Measurements from ENCODE around the gene PCYT2. TPM values are rescaled to one million over a fixed set of nuclear protein-coding genes. Genes with fewer than 3 reads are reported as not detected.
A peak's percentile ranks its signal among the peaks of the same experiment; 100 is the strongest.

PCYT2 gene
- total RNA-seq, 4 donors from 2014 or later = 4.1 to 27.7 (median 18.8) TPM

- no peaks in the 10 kb centered on the region for H3K9me3 ChIP-seq
- intact Hi-C loops (cut with DNase I; ENCODE audit: low total_unique reads) = no loop called here
- no peaks in the 10 kb centered on the region for H3K36me3 ChIP-seq
- peak; percentile 60 to 77 for DNase-seq
- peaks cover 5 to 13% of the 10 kb centered on the region in 2 donors for H3K4me1 ChIP-seq
- TF ChIP-seq CTCF (IDR thresholded peaks at IDR 0.05) (no peak), POLR2A (IDR thresholded peaks at IDR 0.05) (peak in 1 of 2 donors; percentile 58)
- H3K27ac ChIP-seq = peak within 1 kb of the TSS in 1 of 2 donors; percentile 64
- H3K4me3 ChIP-seq = peak within 1 kb of the TSS; percentile 36 to 81
- no peaks in the 10 kb centered on the region for H3K27me3 ChIP-seq
Observed at GRCh38 chr17:81917565-81918332, 6.5 kb upstream of the PCYT2 start, which contains the start of gene SIRT7. Gene SIRT7 (minus strand): TSS chr17:81918176. CDS start chr17:81918131, 45 bp downstream.

- intact Hi-C loops (cut with DNase I; ENCODE audit: low total_unique reads) = no loop called here
- Histone ChIP-seq H3K4me1 (peaks cover 5 to 14% of the 10 kb centered on the region in 2 donors), H3K4me3 (no peak overlapping the region), H3K36me3 (no peaks in the 10 kb centered on the region), H3K9me3 (no peaks in the 10 kb centered on the region), H3K27ac (no peak overlapping the region), H3K27me3 (no peaks in the 10 kb centered on the region)
- TF ChIP-seq POLR2A (IDR thresholded peaks at IDR 0.05) = no peak
- TF ChIP-seq CTCF (IDR thresholded peaks at IDR 0.05) = no peak
- DNase-seq = no peak
Observed at GRCh38 chr17:81916234-81917001, 5.2 kb upstream of the PCYT2 start.

GRCh38 chr17:81915331-81915730 is 4.1 kb upstream of the PCYT2 start:
- TF ChIP-seq POLR2A (IDR thresholded peaks at IDR 0.05) (no peak), CTCF (IDR thresholded peaks at IDR 0.05) (no peak)
- Histone ChIP-seq H3K36me3 (no peaks in the 10 kb centered on the region), H3K4me1 (peaks cover 5 to 14% of the 10 kb centered on the region in 2 donors), H3K27me3 (no peaks in the 10 kb centered on the region), H3K4me3 (no peak overlapping the region), H3K27ac (no peak overlapping the region), H3K9me3 (no peaks in the 10 kb centered on the region)
- intact Hi-C loops (cut with DNase I; ENCODE audit: low total_unique reads) = no loop called here
- no peak for DNase-seq

GRCh38 chr17:81914103-81914850 is 3.1 kb upstream of the PCYT2 start:
- H3K36me3 ChIP-seq = no peaks in the 10 kb centered on the region
- TF ChIP-seq CTCF (IDR thresholded peaks at IDR 0.05) (no peak), POLR2A (IDR thresholded peaks at IDR 0.05) (no peak)
- peaks cover 5 to 14% of the 10 kb centered on the region in 2 donors for H3K4me1 ChIP-seq
- no peak overlapping the region for H3K4me3 ChIP-seq
- intact Hi-C loops (cut with DNase I; ENCODE audit: low total_unique reads) = no loop called here
- no peak for DNase-seq
- H3K27me3 ChIP-seq = no peaks in the 10 kb centered on the region
- H3K27ac ChIP-seq = no peak overlapping the region
- no peaks in the 10 kb centered on the region for H3K9me3 ChIP-seq

All from uterus (tissue), 4 donors.